SK-N-SH (cell line): Measurements from ENCODE around the gene OTOP2. TPM values are rescaled to one million over a fixed set of nuclear protein-coding genes. Genes with fewer than 3 reads are reported as not detected.

Source experiments
- CTCF ChIA-PET: fragments of 300-600, 350-600 bp; formaldehyde crosslinking; extraction: SDS; loops from one replicate; lab custom pipeline; 2021; lab: Yijun Ruan, JAX
- POLR2A ChIA-PET: fragments of 350-600 bp; sonication (Branson Sonifier 250); formaldehyde crosslinking; extraction: SDS; loops from one replicate; lab custom pipeline; 2020; ENCODE audit warnings: antibody characterized with exemption, inconsistent platforms; lab: Yijun Ruan, JAX
- DNase-seq: peaks from one replicate; pipeline ENCODE4 v3.0.0; 2012
- H2AFZ ChIP-seq: fragments of 200-600 bp; sonication (generic); 2 replicates; pipeline ENCODE4 v1.8.1; 2016; ENCODE audit warnings: antibody characterized with exemption, mild to moderate bottlenecking, low read depth
- H3F3A ChIP-seq: fragments of 200-600 bp; sonication (generic); replicated peaks from 2 replicates; pipeline ENCODE3; 2016; ENCODE audit warnings: antibody characterized with exemption, mild to moderate bottlenecking; ENCODE audit not compliant: insufficient read depth
- H3K27ac ChIP-seq, 2 experiments: fragments of 200-500 bp in 1 of 2; fragments of 200-600 bp in 1 of 2; sonication (Bioruptor generic) in 1 of 2; sonication (generic), shearing (Covaris generic) in 1 of 2; 2 replicates each; pipeline versions ENCODE4 v1.5.1 to v1.6.1; 2014 to 2016; ENCODE audit warnings: low read depth in 2 of 2, inconsistent platforms in 1 of 2, low read length in 1 of 2, mild to moderate bottlenecking in 1 of 2, mixed read lengths in 1 of 2
- H3K27me3 ChIP-seq: fragments of 200-600 bp; sonication (generic), shearing (Covaris generic); 2 replicates; pipeline ENCODE4 v1.6.1; 2016; ENCODE audit warnings: mixed run types; ENCODE audit not compliant: insufficient read depth
- H3K36me3 ChIP-seq, 2 experiments: fragments of 200-500 bp in 1 of 2; fragments of 200-600 bp in 1 of 2; sonication (Bioruptor generic) in 1 of 2; sonication (generic) in 1 of 2; replicated peaks in 1 of 2; 2 replicates each; pipeline versions ENCODE3 to v1.5.1; 2014 to 2016; ENCODE audit warnings: low read length in 1 of 2, mild to moderate bottlenecking in 1 of 2; ENCODE audit not compliant: insufficient read depth in 2 of 2, control insufficient read depth in 1 of 2
- H3K4me1 ChIP-seq, 2 experiments: fragments of 200-500 bp in 1 of 2; fragments of 200-600 bp in 1 of 2; sonication (Bioruptor generic) in 1 of 2; sonication (generic), shearing (Covaris generic) in 1 of 2; 2 replicates each; pipeline versions ENCODE4 v1.5.1 to v1.6.1; 2014 to 2016; ENCODE audit warnings: low read depth in 1 of 2, low read length in 1 of 2, mixed run types in 1 of 2; ENCODE audit not compliant: insufficient read depth in 2 of 2, control insufficient read depth in 1 of 2
- H3K4me2 ChIP-seq: fragments of 200-600 bp; sonication (generic), shearing (Covaris generic); 2 replicates; pipeline ENCODE4 v1.6.1; 2017; ENCODE audit warnings: mixed run types
- H3K4me3 ChIP-seq, 2 experiments: fragments of 200-500 bp in 1 of 2; fragments of 200-600 bp in 1 of 2; sonication (Bioruptor generic) in 1 of 2; sonication (generic), shearing (Covaris generic) in 1 of 2; 2 replicates each; pipeline versions ENCODE4 v1.5.1 to v1.8.1; 2014 to 2016; ENCODE audit warnings: low read depth in 2 of 2, inconsistent platforms in 1 of 2, low read length in 1 of 2, mild to moderate bottlenecking in 1 of 2, mixed read lengths in 1 of 2, moderate library complexity in 1 of 2
- H3K79me2 ChIP-seq: fragments of 200-600 bp; sonication (generic); 2 replicates; pipeline ENCODE4 v1.8.1; 2017; ENCODE audit warnings: mild to moderate bottlenecking; ENCODE audit not compliant: insufficient read depth
- H3K9ac ChIP-seq: fragments of 200-600 bp; sonication (generic); 2 replicates; pipeline ENCODE4 v1.6.1; 2017; ENCODE audit warnings: mixed run types
- H3K9me2 ChIP-seq: fragments of 200-600 bp; sonication (generic); 2 replicates; pipeline ENCODE4 v1.6.1; 2017; ENCODE audit warnings: mixed run types
- H3K9me3 ChIP-seq: fragments of 200-600 bp; sonication (generic); 2 replicates; pipeline ENCODE4 v1.6.1; 2017; ENCODE audit warnings: mixed run types, mild to moderate bottlenecking, moderate library complexity
- H4K20me1 ChIP-seq: fragments of 200-600 bp; sonication (generic); 2 replicates; pipeline ENCODE4 v1.6.1; 2017; ENCODE audit warnings: mild to moderate bottlenecking, mixed run types; ENCODE audit not compliant: insufficient read depth
- CHD2 ChIP-seq: fragments of 150-350 bp; IDR thresholded peaks from 2 replicates; pipeline ENCODE4 v1.6.1; 2018; ENCODE audit warnings: low read length; ENCODE audit not compliant: partially characterized antibody
- ELF1 ChIP-seq: IDR thresholded peaks from 2 replicates; pipeline ENCODE4 v1.4.0; 2012
- EP300 ChIP-seq, 2 experiments: IDR thresholded peaks; 2 replicates each; pipeline versions ENCODE4 v1.4.0 to v1.6.1; 2012; ENCODE audit warnings: borderline replicate concordance in 1 of 2, low read depth in 1 of 2, low read length in 1 of 2
- EZH2phosphoT487 ChIP-seq: fragments of 200-600 bp; sonication (generic); IDR thresholded peaks from 2 replicates; pipeline ENCODE4 v1.6.1; 2017; ENCODE audit warnings: low read depth, mixed run types, mild to moderate bottlenecking, antibody characterized with exemption, moderate library complexity, borderline replicate concordance
- FOSL2 ChIP-seq: IDR thresholded peaks from 2 replicates; pipeline ENCODE4 v1.4.0; 2012; ENCODE audit warnings: low read depth, mild to moderate bottlenecking, moderate library complexity, borderline replicate concordance
- GATA2 ChIP-seq: sonication (generic); formaldehyde crosslinking; IDR thresholded peaks from 2 replicates; pipeline ENCODE4 v1.5.0; 2020; ENCODE audit warnings: mild to moderate bottlenecking, missing genetic modification reagents
- JUND ChIP-seq: IDR thresholded peaks from 2 replicates; pipeline ENCODE4 v1.4.0; 2012
- MAX ChIP-seq: IDR thresholded peaks from 2 replicates; pipeline ENCODE4 v1.4.0; 2012; ENCODE audit warnings: low read depth
- POLR2AphosphoS5 ChIP-seq: IDR thresholded peaks from 2 replicates; pipeline ENCODE4 v1.6.1; 2012; ENCODE audit warnings: low read depth, low read length
- RCOR1 ChIP-seq: fragments of 150-350 bp; IDR thresholded peaks from 2 replicates; pipeline ENCODE4 v1.6.1; 2017; ENCODE audit warnings: antibody characterized with exemption, low read length
- RXRA ChIP-seq: IDR thresholded peaks from 2 replicates; pipeline ENCODE4 v1.4.0; 2012; ENCODE audit warnings: low read depth, mild to moderate bottlenecking, borderline replicate concordance
- SIN3A ChIP-seq: IDR thresholded peaks from 2 replicates; pipeline ENCODE4 v1.6.1; 2012; ENCODE audit warnings: low read depth, mild to moderate bottlenecking, low read length, moderate library complexity, borderline replicate concordance
- SMC3 ChIP-seq: IDR thresholded peaks from 2 replicates; pipeline ENCODE4 v1.6.1; 2012; ENCODE audit warnings: low read depth, low read length, improper control_type of control experiment
- TAF1 ChIP-seq: IDR thresholded peaks from 2 replicates; pipeline ENCODE4 v1.6.1; 2012; ENCODE audit warnings: low read depth, mild to moderate bottlenecking, low read length, moderate library complexity, borderline replicate concordance
- WGBS: methylation state at CpG from one replicate; pipeline ENCODE4 v1.1.6; 2017; ENCODE audit warnings: low lambda C conversion rate; 5-methylcytosine and 5-hydroxymethylcytosine counted together
- polyA plus RNA-seq, 3 experiments: library from polyadenylated mRNA; depleted of rRNA; stranded (reverse); fragments of >200 nt; gene quantifications; 2 replicates each; pipeline ENCODE4 v1.2.3, GENCODE V29; 2012
- TF ChIP-seq, protein P1 (sequence below): IDR thresholded peaks from 2 replicates; pipeline ENCODE4 v1.6.1; 2012; ENCODE audit warnings: mild to moderate bottlenecking, low read depth, low read length, moderate library complexity
- TF ChIP-seq, protein P2 (sequence below): IDR thresholded peaks from 2 replicates; pipeline ENCODE4 v1.4.0; 2012; ENCODE audit warnings: low read depth, borderline replicate concordance

OTOP2 gene
- polyA plus RNA-seq, 1 of the 3 experiments (the other 2 are of a cell fraction): not detected

DNA sequence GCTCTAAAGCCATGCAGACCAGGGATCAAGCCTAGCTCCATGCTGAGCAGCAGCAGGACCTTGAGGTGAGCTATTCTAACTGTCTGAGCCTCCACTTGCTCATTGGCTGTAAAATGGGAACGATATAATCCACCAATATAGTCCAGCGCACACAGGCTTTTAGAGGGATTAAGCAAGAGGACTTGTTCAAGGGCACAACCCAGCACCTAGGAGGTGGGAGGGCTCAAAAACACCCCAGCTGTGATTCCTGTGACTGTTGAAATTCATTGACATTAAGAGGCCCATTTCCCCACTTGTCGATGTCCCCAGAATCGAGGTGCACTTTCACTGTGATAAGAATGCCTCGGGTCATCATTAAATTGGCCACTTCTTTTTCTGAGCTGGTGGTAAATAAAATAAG, 5.2 kb upstream of the OTOP2 start:
- H4K20me1 ChIP-seq: no peaks in the 10 kb centered on the region
- H3K27ac ChIP-seq: no peak overlapping the region
- ChIA-PET POLR2A (interaction anchor here (0.7 kb wide), 1 partner anchor 69 kb away, joined by 3 read pairs; the partner anchor contains the start of gene CDR2L), CTCF (interaction anchor here (1.0 to 12.1 kb wide), 4 partner anchors 16 to 141 kb away, joined by 3 to 286 read pairs (median 5); no protein-coding TSS in a partner anchor)
- no peak overlapping the region for H2AFZ ChIP-seq
- no peaks in the 10 kb centered on the region for H3K36me3 ChIP-seq
- H3K9me2 ChIP-seq: no peaks in the 10 kb centered on the region
- H3K4me1 ChIP-seq: peaks cover 0 to 10% of the 10 kb centered on the region in 2 experiments; a peak in 1 of 4 replicates
- WGBS: 73% methylated on average over 5 of the region's 5 CpGs
- no peak overlapping the region for H3K4me3 ChIP-seq
- TF ChIP-seq RXRA (no peak), JUND (no peak), SIN3A (no peak), MAX (no peak), EZH2phosphoT487 (no peak), TAF1 (no peak), GATA2 (CRISPR knock-in tag) (no peak), POLR2AphosphoS5 (no peak), FOSL2 (no peak), SMC3 (no peak), RCOR1 (no peak), CHD2 (no peak), ELF1 (no peak), EP300 (IDR thresholded peaks at IDR 0.05; ENCODE audit: borderline replicate concordance in 1 of 2, low read depth in 1 of 2, low read length in 1 of 2) (no peak)
- TF ChIP-seq, protein P1, sequence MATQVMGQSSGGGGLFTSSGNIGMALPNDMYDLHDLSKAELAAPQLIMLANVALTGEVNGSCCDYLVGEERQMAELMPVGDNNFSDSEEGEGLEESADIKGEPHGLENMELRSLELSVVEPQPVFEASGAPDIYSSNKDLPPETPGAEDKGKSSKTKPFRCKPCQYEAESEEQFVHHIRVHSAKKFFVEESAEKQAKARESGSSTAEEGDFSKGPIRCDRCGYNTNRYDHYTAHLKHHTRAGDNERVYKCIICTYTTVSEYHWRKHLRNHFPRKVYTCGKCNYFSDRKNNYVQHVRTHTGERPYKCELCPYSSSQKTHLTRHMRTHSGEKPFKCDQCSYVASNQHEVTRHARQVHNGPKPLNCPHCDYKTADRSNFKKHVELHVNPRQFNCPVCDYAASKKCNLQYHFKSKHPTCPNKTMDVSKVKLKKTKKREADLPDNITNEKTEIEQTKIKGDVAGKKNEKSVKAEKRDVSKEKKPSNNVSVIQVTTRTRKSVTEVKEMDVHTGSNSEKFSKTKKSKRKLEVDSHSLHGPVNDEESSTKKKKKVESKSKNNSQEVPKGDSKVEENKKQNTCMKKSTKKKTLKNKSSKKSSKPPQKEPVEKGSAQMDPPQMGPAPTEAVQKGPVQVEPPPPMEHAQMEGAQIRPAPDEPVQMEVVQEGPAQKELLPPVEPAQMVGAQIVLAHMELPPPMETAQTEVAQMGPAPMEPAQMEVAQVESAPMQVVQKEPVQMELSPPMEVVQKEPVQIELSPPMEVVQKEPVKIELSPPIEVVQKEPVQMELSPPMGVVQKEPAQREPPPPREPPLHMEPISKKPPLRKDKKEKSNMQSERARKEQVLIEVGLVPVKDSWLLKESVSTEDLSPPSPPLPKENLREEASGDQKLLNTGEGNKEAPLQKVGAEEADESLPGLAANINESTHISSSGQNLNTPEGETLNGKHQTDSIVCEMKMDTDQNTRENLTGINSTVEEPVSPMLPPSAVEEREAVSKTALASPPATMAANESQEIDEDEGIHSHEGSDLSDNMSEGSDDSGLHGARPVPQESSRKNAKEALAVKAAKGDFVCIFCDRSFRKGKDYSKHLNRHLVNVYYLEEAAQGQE: no peak
- TF ChIP-seq, protein P2, sequence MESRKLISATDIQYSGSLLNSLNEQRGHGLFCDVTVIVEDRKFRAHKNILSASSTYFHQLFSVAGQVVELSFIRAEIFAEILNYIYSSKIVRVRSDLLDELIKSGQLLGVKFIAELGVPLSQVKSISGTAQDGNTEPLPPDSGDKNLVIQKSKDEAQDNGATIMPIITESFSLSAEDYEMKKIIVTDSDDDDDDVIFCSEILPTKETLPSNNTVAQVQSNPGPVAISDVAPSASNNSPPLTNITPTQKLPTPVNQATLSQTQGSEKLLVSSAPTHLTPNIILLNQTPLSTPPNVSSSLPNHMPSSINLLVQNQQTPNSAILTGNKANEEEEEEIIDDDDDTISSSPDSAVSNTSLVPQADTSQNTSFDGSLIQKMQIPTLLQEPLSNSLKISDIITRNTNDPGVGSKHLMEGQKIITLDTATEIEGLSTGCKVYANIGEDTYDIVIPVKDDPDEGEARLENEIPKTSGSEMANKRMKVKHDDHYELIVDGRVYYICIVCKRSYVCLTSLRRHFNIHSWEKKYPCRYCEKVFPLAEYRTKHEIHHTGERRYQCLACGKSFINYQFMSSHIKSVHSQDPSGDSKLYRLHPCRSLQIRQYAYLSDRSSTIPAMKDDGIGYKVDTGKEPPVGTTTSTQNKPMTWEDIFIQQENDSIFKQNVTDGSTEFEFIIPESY: no peak
- peaks cover 24% of the 10 kb centered on the region for H3K27me3 ChIP-seq
- H3K79me2 ChIP-seq: no peaks in the 10 kb centered on the region
- H3K9ac ChIP-seq: no peak overlapping the region
- H3F3A ChIP-seq: no peaks in the 10 kb centered on the region
- no peak overlapping the region for H3K4me2 ChIP-seq
- no peaks in the 10 kb centered on the region for H3K9me3 ChIP-seq
- no peak for DNase-seq
